CD4-positive, alpha-beta T cell treated with Interleukin-6 for 4 hours (primary cell): ENCODE measurements around the gene EPHB3.
A peak's percentile ranks its signal among the peaks of the same experiment; 100 is the strongest.

Source experiments
- DNase-seq: peaks from one replicate; pipeline ENCODE4 v3.0.0-alpha.2; 2020; ENCODE audit warnings: mixed read lengths

The EPHB3 gene

DNA sequence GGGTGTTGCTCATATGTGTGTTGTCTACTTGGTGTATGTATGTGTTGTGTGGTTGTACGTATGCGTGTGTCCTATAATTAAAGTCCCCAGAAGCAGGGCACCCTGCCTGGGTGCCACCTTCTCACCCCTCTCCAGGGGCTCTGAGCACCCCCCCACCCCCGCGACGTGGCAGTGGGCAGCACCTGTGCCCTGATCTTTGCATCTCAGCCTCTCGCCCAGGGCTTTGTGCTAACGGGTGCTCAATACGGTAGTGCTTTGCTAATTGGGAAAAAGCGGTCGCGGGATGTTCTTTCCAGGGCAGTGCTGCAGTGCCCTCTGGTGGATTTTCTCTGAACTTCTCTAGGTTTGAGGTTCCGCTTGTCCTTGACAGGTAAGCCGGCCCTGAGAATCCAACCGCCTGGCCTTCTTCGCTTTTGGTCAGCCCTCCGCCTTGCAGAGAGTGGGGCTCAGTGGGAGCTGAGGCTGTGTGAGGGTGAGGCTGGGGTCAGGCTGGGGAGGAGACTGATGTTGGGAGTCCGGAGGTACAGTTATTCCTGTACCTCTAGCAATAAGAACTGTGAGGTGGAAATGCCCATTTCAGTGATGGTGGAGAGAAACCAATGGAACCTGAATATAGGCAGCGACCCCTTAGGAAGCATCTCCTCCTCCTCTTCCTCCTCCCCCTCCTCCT, 17.6 kb upstream of the EPHB3 start:
- DNase-seq, result peak; percentile 79

DNA sequence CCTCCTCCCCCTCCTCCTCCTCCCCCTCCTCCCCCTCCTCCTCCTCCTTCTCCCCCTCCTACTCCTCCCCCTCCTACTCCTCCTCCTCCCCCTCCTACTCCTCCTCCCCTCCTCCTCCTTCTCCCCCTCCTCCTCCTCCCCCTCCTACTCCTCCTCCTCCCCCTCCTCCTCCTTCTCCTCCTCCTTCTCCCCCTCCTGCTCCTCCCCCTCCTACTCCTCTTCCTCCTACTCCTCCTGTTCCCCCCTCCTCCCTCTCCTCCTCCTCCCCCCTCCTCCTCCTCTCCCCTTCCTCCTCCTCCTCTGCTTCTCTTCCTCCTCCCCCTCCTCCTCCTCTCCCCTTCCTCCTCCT, 17.1 kb upstream of the EPHB3 start:
- DNase-seq, result no peak

DNA sequence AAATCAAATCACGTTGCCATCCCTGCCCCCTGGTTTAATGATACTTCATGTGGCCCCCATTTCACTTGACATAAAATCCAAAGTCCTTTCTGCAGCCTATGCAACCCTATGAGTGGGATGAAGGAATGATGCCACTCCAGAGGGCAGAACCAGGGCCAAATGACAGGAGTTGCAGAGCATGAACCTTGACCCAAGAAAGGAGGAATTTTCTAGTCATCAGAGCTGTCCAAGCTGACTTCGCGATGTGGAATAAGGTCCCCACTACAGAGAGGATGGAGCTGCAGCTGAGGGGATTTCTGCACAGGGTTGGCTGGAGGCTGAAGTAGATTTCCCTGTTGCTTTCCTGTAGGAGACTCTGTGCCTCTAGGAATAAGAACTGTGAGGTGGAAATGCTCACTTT, 15.8 kb upstream of the EPHB3 start:
- DNase-seq, result no peak

DNA sequence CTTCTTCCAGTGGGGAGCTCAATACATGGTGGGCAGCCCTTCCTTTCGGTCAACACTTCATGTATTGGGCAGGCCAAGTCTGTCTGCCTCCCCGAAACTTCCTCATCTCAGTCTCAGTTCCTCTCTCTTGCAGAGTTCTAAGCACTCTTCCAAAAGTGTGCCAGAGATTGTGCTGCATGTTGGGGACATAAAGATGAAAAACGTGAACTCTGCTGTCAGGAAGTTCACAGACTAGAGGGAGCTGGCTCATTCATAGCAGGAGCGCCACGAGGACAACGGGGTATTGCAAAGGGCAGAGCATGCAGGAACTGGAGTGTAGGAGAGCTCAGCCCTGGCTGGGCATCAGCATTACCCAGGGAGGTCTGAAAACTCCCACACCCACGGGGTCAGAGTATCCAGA, 15.3 kb upstream of the EPHB3 start:
- DNase-seq, result no peak

DNA sequence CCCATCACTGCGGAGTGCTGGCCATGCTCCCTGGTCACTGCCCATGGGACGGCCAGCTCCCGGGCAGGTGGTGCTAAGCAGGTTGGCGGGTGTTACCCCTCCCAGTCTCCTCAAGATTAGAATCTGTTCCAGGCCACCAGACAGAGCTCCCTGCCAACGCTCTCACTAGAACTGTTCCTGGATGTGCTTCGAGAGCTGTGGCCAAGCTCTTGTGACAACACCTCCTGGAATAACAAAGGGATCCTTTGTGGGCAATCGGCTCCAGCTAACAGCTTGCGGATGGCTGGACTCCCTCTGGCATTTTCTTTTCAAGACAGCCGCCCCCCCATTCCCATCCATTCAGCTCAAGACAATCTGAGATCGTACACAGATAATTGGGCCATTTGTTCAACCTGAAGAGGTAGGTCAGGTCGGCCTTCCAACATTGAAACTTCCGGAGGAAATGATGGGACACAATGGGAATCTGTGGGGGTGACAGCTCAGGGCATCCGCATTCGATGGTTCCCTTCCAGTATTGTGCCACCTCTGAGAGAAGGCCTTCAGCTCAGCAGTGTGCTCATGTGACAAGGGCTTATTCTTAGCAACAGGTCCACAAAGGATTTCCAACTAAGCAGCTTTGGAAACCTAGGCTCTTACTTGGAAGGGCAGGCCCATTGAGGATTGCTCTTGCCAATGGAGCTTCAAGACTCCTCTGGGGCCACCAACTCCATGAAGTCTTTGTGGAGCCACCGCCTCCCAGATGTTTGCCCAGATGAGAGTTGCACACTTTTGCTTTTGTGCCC, 11.6 kb upstream of the EPHB3 start:
- no peak for DNase-seq

DNA sequence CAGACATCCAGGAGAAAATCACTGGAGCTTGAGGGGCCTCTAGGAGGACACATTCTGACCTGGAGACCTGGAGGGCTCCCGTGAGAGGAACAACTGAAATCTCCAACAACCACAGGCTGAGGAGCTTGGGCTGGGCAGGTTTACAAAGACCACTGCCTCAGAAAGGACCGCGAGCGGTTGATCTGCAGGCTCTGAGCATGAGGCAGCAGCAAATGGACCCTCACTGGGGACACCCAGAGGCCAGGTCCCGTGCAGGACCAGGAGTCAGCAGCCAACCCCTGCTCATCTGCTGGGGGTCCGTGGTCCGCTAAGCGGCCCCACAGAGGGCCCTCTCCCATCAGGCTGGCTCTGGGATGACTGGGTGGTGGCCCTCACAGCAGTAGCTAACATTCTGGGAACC, 10.5 kb upstream of the EPHB3 start:
- DNase-seq, result no peak

DNA sequence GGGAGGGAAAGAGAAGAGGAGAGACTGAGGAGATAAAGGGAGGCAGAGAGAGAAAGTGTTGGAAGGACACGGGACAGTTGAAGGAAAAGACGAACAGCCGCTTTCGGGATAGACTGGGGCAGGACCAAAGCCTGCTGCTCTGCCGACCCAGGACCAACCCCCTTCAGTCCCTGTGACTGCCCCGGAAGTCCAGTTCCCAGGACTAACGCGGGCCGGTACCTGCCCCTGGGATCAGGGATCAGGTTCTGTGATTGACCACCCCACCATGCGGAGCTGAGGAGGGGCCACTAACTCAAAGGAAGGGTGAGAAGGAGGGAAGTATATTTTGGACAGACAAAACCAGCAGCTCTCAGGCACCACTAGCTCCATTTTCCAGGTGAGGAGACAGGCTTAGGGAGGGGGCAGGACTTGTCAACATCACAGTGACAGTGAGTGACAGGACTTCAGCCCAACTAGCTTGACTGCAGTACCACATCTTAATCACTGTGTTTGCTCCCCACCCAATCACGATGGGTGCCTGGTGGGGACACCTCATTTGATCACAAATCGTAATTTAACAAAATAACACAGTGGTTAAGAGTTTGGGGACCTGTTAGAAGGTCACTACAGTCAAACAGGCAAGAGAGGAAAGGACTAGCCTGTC, 9.8 kb upstream of the EPHB3 start:
- DNase-seq, result no peak

DNA sequence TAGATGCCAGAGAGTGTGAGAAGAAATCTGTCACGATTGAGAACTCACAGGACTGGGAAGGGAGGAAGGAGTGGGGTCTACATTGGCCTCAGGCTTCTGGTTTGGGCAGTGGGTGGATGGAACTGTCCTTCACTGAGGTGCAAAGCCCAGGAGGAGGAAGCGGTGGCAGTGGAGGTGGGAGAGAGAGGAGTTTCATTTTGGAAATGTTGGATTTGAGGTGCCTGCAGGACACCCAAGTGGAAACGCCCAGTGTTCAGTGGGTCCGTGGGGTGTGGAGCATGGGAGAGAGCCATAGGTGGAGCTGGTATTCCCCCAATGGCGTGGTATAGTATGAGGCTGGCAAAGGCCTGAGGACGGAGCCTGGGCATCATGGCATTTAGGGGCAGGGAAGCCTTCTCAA, 9.3 kb upstream of the EPHB3 start:
- DNase-seq, result no peak

DNA sequence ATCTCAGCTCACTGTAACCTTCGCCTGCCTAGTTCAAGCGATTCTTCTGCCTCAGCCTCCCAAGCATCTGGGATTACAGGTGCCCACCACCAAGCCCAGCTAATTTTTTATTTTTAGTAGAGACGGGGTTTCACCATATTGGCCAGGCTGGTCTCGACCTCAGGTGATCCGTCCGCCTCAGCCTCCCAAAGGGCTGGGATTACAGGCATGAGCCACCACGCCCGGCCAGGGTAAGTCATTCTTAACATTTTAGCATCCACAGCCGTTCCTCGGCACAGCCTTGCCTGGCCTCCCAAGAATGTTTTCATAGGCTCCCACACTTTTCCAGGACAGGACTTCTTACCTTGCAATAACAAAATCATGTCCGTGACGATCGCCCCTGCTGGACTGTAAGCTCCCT, 8.7 kb upstream of the EPHB3 start:
- DNase-seq, result no peak

DNA sequence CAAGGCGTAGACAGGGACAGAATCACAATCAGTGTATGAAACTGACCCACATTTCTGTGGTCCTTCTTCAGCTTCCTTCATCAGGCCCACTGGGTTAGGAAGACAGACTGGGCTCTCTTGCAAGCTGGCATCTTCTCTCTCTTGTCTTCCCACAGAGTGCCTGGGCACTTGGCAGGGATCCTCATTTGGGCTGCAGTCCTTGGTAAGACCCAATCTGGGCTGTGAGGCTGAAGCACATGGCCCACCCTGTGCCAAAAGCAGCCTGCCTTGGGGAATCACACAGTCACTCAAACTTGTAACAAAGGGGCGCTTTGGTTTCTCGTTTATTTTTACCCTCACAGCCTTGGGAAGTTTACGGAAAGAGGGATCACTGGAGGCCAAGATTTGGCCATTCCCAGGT, 8.2 kb upstream of the EPHB3 start:
- DNase-seq, result no peak

DNA sequence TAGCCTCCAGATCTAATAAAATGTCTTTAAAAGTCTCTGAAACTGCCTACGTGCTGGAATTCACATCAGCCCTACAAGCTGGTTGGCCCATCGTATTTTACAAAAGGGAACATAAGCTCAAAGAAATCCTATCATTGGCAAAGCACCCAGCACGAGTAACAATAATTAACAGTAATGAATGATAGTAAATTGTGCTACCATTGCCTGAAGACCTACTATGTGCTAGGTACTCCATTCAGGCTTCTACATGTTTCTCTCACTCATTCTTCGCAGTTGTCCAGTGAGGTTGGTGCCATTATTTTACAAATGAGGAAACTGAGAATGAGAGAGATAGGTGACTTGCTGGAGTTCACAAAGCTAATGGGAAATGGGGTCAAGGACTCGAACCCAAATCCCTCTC, 7.1 kb upstream of the EPHB3 start:
- DNase-seq, result no peak

DNA sequence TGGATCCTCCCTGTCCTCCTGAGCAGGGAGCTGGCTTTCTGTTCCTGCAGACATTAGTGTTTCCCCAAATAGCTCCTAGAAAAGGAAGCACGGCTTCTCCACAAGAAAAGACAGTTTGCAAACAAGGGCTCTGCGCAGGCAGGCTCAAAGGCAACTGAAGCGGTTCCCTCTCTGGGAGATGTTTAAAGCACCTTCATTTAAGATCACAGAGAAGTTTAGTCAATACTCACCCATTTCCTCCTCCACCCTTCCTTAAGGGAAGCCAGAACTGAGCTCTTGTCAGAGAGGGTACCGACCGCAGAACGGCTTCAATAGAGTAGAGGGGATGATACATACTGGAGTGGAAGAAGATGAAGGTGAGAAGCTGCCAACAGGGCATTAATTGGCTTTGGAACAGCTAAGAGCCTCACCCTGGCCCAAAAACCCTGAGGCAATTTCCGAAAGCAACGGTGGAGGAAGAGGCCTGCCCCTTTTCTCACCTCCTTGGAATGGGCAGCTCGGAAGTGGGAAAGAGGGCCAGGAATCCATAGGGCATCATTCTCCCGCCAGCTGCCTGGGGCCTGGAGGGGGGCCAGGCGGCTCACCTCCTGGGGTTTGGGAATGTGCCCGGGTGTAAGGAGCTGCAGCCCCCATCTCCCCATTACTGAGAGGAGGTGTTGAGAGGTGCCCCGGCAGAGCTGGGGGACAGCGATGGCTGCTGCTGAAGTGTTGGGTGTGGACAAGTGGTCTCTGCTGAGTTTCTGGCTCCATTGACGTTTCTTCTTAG, 4.8 kb upstream of the EPHB3 start:
- DNase-seq, result peak; percentile 67

DNA sequence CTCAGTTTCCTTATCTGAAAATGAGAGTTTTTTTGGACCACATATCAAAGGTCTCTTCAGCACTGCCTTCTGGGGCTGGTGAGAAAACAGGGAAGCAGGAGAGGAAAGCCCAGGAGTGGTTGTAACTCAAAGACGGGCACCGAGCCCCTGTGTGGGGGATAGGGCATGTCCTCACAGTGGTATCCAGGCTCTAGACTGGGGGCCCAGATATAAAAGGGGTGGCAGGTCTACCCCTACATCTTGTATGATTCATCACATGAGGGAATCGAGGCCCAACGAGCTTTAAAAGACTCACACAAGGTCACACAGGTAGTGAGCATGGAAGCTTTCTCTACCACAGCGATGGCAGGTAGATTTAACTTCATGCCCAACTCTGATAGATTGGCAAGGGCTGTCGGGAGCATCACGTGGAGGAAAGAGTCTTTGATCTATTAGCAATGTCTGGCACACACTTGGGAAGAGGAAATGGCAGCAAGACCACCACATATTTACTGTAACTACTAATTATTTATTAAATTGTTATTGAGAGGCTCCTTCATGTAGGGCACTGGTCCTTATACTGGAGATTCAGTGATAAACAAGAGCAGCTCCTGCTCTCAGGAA, 4.1 kb upstream of the EPHB3 start:
- no peak for DNase-seq

DNA sequence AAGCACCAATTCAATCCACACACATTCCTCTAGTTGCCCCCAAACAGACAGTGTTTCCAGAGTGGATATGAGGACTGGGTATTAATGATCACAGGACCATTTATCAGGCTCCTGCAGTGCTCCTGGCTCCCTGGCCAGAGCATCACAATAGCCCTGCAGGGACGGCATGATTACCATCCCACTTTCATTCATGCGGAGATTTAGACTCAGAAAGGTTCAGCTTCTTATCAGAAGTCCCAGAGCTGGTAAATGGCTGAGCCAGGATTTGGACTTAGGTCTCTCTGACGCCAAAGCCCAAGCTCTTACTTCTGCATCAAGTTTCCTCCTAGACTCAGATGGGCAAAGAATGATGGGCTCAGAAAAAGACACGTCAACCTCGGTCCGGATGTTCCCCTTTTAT, 2.9 kb upstream of the EPHB3 start:
- DNase-seq, result no peak

DNA sequence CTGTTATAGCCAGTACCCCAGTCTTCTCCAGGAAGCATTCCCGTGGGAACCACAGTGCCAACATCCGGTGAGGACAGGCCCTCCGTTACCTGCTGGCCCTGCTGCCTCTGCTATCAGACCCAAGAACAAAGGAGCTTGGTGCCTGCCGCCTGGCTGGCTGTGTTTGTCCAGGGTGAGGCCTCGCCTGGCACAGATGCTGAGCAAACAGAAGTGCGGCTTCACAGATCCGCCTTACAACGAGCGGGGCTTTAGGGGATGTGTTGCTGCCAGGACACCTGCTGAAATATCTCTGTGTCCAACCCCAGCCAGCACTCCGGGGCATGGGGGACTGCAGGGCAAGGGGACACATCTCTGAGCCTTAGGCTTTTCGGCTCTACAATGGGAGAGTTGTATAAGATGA, 2.2 kb upstream of the EPHB3 start:
- DNase-seq, result no peak

DNA sequence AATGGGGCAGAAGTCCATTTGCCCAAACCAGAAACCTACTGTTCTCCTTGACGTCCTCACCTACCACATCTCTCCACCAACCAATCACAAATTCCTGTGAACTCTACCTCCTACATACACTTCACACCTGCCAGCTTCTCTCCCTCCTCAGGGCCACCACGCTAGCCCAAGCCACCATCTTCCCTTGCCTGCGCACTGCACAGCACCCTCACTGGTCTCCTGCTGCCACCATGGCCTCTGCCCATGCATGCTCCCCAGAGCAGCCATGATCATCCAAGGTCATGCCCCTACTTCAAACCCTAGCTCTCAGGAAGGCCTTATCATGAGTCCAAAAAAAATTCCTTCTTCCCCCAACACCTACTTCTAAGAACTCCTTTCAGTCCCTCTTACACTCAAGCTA, 1.1 kb upstream of the EPHB3 start:
- no peak for DNase-seq

DNA sequence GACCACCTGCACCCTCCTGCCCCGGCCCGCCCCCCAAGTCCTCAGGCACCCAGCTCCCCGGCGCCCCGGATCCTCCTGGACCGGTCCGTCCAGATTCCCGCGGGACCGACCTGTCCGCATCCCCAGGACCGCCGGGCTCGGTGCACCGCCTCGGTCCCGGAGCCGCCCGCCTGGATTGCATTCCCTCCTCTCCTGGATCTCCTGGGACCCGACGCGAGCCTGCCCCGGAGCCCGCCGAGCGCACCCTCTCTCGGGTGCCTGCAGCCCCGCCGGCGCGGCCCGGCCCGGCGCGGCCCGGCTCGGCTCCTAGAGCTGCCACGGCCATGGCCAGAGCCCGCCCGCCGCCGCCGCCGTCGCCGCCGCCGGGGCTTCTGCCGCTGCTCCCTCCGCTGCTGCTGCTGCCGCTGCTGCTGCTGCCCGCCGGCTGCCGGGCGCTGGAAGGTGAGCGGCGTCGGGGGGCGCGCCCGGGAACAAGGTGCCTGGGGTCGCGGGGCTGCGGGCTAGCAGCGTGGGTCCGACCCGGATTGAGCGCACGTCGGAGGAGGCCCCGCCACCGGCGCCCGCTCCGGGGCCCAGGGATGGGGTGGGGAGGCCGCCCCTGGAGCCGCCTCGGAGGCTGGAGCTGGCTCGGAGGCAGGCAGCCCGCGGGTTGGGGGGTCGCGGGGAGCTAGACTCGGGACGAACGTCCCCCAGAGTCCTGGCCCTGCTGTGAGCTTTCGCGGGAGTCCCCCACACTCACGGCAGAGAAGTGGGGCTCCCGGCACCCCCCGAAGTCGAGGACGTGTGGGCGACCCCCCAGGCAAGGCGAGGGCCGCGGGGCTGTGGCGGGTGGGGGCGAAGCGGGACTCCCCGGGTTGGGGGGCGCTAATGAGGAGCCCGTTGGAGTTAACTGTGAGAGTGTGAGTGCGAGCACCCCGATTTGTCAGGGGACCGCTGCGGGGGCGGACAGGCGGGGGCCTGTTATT, 610 bp downstream of the EPHB3 start:
- DNase-seq, result peak; percentile 29

DNA sequence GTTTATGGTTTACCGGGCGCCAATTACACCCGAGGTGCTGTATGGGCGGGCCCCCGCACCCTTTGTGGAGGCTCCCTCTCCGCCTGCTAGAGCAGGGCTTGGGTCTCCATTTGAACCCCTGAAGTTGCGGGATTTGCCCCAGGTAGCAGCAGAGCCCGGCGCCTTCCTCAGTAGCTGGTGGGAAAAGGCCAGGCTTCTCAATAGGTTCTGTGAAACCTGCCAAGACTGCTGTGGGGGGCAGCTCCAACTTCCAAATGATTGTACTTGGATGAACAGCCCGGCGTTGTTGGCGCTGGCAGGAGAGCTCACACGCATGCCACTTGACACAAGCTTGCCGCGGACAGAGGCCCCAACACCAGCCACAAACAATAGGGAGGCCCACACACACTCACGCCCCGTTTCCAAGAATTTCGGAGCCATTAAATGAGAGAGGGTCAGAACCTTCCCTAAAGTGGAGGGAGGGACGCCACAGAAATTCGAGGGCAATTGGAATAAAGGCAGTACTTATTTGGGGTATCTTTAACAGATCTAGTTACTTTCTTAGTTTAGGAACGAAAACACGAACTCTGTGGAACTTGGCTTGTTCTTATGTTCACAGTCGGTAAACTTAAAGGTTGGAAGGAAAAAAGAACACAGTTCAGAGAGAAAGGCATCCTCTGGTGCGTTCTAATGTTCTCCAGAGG, 1.4 kb downstream of the EPHB3 start:
- no peak for DNase-seq

DNA sequence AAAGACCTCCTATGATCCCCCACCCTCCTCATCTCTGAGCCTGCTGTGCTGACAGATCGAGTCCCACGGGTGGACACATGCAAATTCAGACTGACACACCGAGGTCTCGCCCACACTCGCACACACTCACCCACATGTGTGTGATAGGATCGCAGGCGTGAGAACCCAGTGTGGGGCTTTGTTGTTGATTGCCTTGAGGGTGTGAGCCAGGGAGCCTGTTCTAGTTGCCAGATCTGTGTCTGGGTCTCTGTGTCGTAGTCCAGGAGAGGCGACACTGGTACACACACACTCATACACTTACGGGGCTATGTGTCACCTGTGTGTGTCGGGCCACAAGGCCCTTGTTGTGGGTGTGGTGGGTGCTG, 2.0 kb downstream of the EPHB3 start:
- no peak for DNase-seq

DNA sequence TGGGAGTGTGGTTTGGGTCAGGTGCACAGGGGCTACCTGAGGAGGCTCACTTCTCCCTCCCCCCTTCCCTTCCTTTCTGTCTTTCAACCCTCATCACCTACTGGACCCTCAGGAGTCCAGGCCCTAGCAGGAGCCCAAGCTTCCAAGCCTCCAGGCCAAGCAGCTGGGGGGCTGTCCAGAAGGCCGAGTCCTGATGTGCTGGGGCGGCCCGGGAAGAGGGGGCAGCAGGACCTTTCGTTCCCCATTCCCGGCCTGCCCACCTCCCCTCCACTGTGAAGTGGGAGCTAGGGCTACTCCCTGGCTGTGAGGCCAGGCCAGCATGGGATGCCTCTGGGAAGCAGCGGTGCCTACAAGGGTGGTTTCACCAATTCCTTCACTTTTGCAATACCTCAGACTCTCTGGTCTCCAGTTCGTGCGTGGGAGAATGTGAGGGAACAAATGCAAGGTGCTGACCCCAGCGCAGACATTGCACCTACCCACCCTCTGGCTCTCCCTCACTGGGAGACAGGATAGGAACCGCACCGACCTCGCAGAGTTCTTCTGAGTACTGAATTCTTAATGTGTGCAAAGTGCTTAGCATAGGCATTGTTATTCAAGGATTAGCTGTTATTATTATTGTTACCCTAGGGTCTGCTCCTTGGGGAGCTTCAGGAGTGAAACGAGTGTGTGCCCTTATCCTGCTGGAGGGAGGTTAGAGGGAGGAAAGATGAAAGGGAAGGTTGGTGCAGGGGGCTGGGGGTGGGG, 2.5 kb downstream of the EPHB3 start:
- no peak for DNase-seq
